ENCODE measurements around the gene COPB2.

COPB2 gene

DNA sequence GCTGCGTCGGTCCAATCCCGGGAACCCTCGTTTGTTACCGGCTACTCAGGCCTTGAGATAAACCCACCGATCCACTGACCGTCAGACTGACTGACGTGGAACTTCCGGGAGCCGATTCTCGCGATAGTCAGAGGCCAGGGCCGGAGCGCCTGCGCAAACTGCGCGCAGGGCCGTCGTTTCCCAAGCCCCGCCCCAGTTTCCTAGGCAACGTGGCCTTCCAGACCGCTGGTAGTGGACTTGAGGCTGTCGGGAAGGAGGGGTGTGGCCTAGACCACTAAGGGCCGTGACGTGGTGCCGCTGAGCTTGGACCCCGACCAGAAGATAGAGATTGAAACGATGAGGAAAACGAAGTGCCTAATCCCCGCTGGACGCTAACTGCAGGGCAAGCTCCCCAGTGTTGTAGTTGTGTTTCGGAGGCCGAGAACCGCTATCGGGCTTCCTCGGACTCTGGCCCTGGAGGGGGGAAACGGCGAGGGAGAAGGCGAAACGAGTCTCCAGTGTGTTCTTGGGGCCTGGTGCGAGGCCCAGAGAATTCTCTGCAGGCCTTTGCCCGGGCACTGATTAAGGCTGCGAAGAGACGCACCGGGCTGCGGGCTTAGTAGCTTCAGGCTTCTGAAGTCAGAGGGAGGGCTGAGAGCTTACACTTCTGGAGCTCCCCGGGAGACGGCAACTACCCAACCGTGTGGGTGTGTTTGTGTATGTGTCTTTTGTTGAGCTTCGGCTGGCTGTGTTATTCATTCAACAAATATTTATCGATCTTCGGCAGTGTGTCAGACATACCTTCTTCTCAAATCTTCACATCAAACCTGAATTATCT, at the start of gene COPB2:
TSS of gene COPB2 (minus strand) at position 96 of the 817 bp plus-strand sequence. CDS start 97 bp downstream, outside the sequence.
- peak within 1 kb of the TSS; percentile 92 to 98 (median 95) for H3K9ac ChIP-seq
- no peak for TF ChIP-seq Cebpa-rat (IDR thresholded peaks at IDR 0.05)
- H3K4me2 ChIP-seq = peak within 1 kb of the TSS; percentile 71 to 90 (median 85)

DNA sequence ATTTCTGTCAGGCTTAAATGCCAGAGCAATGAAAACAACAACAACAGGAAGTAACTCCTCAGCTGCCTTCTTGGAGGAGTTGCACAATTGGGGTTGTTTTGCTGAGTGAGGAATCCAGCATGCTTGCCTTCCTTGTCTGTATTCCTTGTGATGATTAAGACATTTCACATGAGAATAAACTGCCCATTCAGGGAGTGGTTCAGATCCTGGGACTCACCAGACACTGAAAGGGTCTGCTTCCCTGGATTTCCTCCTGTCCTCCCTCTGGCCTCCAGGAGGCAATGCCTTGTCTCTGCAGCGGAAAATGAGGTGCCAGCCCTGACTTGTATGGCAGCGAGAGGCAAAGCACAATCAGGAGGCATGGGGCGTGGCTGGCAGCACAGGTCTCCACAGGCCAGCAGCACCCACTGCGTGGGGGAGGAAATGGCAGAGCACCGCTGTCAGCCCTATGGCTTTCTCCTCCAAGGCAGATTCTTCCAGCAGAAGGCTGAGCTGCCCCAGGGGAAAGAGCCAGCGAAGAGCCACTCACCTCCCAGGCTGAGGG, 45.4 kb upstream of the COPB2 start:
- TF ChIP-seq Cebpa-rat (IDR thresholded peaks at IDR 0.05) = peak in 7 of 11 experiments; percentile 47 to 96 (median 90); a peak in 12 of 22 replicates
- Histone ChIP-seq H3K27ac (peak overlapping the region in 9 of 11 experiments; percentile 11 to 95 (median 64); a peak in 14 of 22 replicates), H3K4me1 (peaks cover 0 to 55% (median 15%) of the 10 kb centered on the region in 10 experiments; a peak in 12 of 20 replicates)

More for the DNA sequence above, at the start of gene COPB2:
- H3K9me3 ChIP-seq (replicated peaks in 1 of 11) = no peaks in the 10 kb centered on the region
- no peaks in the 10 kb centered on the region for H3K27me3 ChIP-seq
- peak within 1 kb of the TSS; percentile 88 to 97 (median 92) for H3K27ac ChIP-seq
- peak within 1 kb of the TSS; percentile 70 to 96 (median 87) for H3K4me3 ChIP-seq
- H3K36me3 ChIP-seq = peaks cover 0 to 12% (median 6%) of the 10 kb centered on the region in 11 experiments; a peak in 12 of 22 replicates
- H3K4me1 ChIP-seq = peaks cover 32 to 59% (median 43%) of the 10 kb centered on the region in 10 experiments
- H4K20me1 ChIP-seq = peaks cover 33 to 43% (median 39%) of the 10 kb centered on the region in 11 experiments; a peak in 19 of 22 replicates

DNA sequence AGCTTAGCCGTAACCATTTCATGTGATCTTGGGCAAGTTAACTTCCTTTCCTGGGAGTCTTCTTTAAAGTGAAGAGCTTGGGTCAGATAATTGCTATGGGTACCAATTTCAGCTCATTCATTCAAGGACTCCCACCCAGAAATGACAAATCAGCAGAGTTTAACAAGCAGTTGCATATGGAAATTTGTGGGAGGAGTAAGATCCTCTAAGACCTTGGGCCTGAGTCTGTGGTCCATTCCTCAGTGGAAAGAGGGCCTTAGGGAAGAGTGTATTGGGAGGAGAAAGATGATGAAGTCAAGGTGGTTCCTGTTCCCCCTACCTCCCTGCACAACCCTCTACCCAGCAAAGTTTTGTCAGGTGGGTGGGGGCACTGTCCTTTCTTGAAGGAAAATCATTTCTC, 44.8 kb upstream of the COPB2 start:
- TF ChIP-seq Cebpa-rat (IDR thresholded peaks at IDR 0.05) = no peak
- H3K4me2 ChIP-seq = peak overlapping the region in 8 of 11 experiments; percentile 1 to 86 (median 60); a peak in 12 of 22 replicates
- peak overlapping the region in 4 of 11 experiments; percentile 62 to 78 (median 73); a peak in 9 of 22 replicates for H3K9ac ChIP-seq

More for the DNA sequence above, 45.4 kb upstream of the COPB2 start:
- H3K36me3 ChIP-seq = peaks cover 0 to 8% (median 4%) of the 10 kb centered on the region in 11 experiments; a peak in 3 of 22 replicates
- H3K4me3 ChIP-seq = no peak overlapping the region
- H4K20me1 ChIP-seq = no peaks in the 10 kb centered on the region
- peaks cover 0 to 7% (median 0%) of the 10 kb centered on the region in 11 experiments; a peak in 4 of 22 replicates for H3K9me3 ChIP-seq (replicated peaks in 1 of 11)
- no peaks in the 10 kb centered on the region for H3K27me3 ChIP-seq
- H3K9ac ChIP-seq = peak overlapping the region in 5 of 11 experiments; percentile 26 to 78 (median 70); a peak in 9 of 22 replicates
- H3K4me2 ChIP-seq = peak overlapping the region in 8 of 11 experiments; percentile 1 to 86 (median 60); a peak in 13 of 22 replicates

DNA sequence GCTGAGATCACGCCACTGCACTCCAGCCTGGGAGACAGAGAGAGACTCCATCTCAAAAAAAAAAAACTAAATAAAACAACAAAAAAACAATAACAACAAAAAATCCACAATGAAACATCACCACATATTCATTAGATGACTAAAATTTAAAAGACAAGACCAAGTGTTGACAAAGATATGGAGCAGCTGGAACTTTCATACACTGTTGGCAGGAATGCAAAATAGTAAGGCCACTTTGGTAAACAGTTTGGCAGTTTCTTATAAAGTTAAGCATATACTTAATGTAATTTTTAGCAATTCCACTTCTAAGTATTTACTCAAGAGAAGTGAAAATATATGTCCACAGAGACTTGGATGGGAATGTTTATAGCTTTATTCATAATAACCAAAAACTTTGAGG, 43.6 kb upstream of the COPB2 start:
- Histone ChIP-seq H3K4me3 (no peak overlapping the region), H3K27ac (peak overlapping the region in 2 of 11 experiments; percentile 94 to 95; a peak in 2 of 22 replicates), H3K9me3 (replicated peaks in 1 of 11) (peaks cover 0 to 7% (median 0%) of the 10 kb centered on the region in 11 experiments; a peak in 4 of 22 replicates), H3K9ac (no peak overlapping the region), H3K4me2 (peak overlapping the region in 3 of 11 experiments; percentile 80 to 86 (median 80); a peak in 2 of 22 replicates), H3K27me3 (no peaks in the 10 kb centered on the region), H3K4me1 (peaks cover 0 to 62% (median 15%) of the 10 kb centered on the region in 10 experiments; a peak in 12 of 20 replicates), H4K20me1 (no peaks in the 10 kb centered on the region), H3K36me3 (peaks cover 0 to 8% (median 4%) of the 10 kb centered on the region in 11 experiments; a peak in 3 of 22 replicates)
- no peak for TF ChIP-seq Cebpa-rat (IDR thresholded peaks at IDR 0.05)

More for the DNA sequence above, 44.8 kb upstream of the COPB2 start:
- H3K4me1 ChIP-seq = peaks cover 0 to 55% (median 15%) of the 10 kb centered on the region in 10 experiments; a peak in 12 of 20 replicates
- no peaks in the 10 kb centered on the region for H4K20me1 ChIP-seq
- H3K27ac ChIP-seq = peak overlapping the region in 7 of 11 experiments; percentile 36 to 95 (median 81); a peak in 13 of 22 replicates
- H3K36me3 ChIP-seq = peaks cover 0 to 8% (median 4%) of the 10 kb centered on the region in 11 experiments; a peak in 3 of 22 replicates
- H3K27me3 ChIP-seq = no peaks in the 10 kb centered on the region
- peaks cover 0 to 7% (median 0%) of the 10 kb centered on the region in 11 experiments; a peak in 4 of 22 replicates for H3K9me3 ChIP-seq (replicated peaks in 1 of 11)
- no peak overlapping the region for H3K4me3 ChIP-seq

DNA sequence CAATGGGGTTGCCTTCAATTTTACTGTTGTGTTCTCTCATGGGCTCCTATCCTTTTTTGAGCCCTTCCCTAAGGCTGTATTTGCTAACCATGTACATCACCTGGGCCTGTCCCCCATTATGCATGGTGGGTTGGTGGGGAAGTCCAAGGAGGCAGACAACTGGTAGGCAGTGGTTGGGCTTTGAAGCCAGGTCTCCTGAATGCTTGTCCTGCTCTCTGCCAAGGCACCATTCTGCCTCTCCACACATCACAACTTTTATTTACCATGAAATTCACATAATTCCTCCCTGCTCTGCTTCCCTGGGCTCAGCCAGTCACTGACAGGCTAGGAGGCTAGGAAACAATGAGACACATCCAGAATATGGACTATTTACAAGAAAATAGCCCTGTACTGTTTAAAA, 41.0 kb upstream of the COPB2 start:
- Histone ChIP-seq H3K4me1 (peaks cover 0 to 41% (median 15%) of the 10 kb centered on the region in 10 experiments; a peak in 12 of 20 replicates), H3K9ac (no peak overlapping the region), H3K27me3 (no peaks in the 10 kb centered on the region), H4K20me1 (no peaks in the 10 kb centered on the region), H3K36me3 (peaks cover 0 to 16% (median 6%) of the 10 kb centered on the region in 11 experiments; a peak in 8 of 22 replicates), H3K27ac (no peak overlapping the region), H3K4me3 (no peak overlapping the region), H3K4me2 (peak overlapping the region in 1 of 11 experiments; percentile 8; a peak in 1 of 22 replicates), H3K9me3 (replicated peaks in 1 of 11) (peaks cover 0 to 7% (median 0%) of the 10 kb centered on the region in 11 experiments; a peak in 4 of 22 replicates)
- TF ChIP-seq Cebpa-rat (IDR thresholded peaks at IDR 0.05) = no peak

DNA sequence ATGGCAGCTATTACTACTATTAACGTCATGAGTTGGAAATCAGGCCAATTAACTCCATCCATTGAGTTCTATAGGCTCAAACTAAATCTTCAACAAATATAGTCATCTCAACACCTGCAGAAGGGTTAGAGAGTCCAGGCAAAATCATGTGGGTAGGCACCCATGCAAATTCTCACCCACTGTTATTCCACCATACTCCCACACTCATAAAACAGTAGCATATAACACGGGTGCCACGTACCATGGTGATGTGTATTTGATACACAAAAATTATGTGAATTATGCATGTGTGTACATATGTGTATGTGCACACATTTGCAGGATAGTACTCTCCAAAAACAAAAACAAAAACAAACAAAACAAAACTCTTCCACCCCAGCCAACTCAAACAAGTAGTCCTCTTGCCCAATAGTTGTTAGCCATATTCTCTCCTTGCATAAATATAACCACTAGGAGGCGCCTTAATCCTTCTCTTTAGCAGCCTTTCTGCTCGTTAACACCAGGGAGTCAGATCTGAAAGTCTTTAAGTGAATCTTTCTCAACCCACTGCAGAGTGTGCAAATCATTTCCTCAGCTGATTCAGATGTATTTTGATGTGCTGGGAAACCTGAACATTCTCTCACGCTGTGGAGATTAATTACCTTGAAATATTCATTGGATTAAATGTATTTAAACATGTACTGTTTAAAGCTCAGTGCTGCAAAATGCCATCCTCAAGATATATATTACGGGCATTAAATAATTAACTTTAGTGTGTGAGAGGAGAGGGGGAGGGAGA, 38.0 kb upstream of the COPB2 start:
- Histone ChIP-seq H3K4me2 (peak overlapping the region in 3 of 11 experiments; percentile 44 to 66 (median 51); a peak in 5 of 22 replicates), H3K4me3 (no peak overlapping the region)
- peak in 5 of 11 experiments; percentile 18 to 72 (median 40); a peak in 2 of 22 replicates for TF ChIP-seq Cebpa-rat (IDR thresholded peaks at IDR 0.05)

DNA sequence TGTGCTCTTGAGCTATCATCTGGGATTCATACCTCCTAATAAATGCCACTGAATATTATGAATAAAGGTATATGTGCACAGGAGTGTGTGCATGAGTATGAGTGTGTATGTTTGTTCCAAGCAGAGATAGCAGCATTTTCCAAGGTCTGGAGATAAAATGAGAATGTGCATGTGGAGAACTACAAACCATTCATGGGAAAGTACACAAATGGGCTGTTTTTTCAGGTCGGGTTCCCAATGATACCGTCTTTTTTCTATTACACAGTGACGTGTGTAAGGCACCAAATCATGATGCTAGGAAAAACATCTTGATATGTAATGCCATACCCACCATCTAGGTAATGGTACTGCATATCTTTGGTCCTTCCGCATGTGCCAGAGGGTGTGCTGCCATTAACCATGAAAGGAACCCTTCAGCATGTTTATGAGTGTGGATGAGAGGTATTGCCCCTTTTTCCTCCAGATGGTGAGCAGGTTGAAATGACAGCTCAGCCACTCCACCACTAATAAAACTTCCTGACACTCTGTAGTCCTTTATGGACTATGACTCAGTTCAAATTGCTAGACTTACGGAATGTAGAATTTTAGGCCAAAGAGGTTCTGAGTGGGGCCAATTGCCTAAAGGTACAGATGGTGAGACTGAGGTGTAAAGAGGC, 36.4 kb upstream of the COPB2 start:
- Histone ChIP-seq H3K27me3 (no peaks in the 10 kb centered on the region), H3K27ac (no peak overlapping the region), H3K4me3 (no peak overlapping the region), H4K20me1 (no peaks in the 10 kb centered on the region), H3K9me3 (replicated peaks in 1 of 11) (no peaks in the 10 kb centered on the region), H3K4me2 (no peak overlapping the region), H3K4me1 (peaks cover 0 to 14% (median 0%) of the 10 kb centered on the region in 10 experiments; a peak in 8 of 20 replicates), H3K9ac (no peak overlapping the region), H3K36me3 (peaks cover 12 to 54% (median 20%) of the 10 kb centered on the region in 11 experiments; a peak in 16 of 22 replicates)
- no peak for TF ChIP-seq Cebpa-rat (IDR thresholded peaks at IDR 0.05)

More for the DNA sequence above, 38.0 kb upstream of the COPB2 start:
- Histone ChIP-seq H3K9ac (no peak overlapping the region), H3K27ac (peak overlapping the region in 3 of 11 experiments; percentile 5 to 45 (median 28); a peak in 3 of 22 replicates), H3K9me3 (replicated peaks in 1 of 11) (no peaks in the 10 kb centered on the region; a peak in 1 of 22 replicates), H3K27me3 (no peaks in the 10 kb centered on the region), H4K20me1 (no peaks in the 10 kb centered on the region), H3K4me1 (peaks cover 0 to 14% (median 0%) of the 10 kb centered on the region in 10 experiments; a peak in 8 of 20 replicates), H3K36me3 (peaks cover 7 to 44% (median 17%) of the 10 kb centered on the region in 11 experiments; a peak in 16 of 22 replicates)
